ENCODE results near the gene CDC42EP5.

The CDC42EP5 gene

DNA sequence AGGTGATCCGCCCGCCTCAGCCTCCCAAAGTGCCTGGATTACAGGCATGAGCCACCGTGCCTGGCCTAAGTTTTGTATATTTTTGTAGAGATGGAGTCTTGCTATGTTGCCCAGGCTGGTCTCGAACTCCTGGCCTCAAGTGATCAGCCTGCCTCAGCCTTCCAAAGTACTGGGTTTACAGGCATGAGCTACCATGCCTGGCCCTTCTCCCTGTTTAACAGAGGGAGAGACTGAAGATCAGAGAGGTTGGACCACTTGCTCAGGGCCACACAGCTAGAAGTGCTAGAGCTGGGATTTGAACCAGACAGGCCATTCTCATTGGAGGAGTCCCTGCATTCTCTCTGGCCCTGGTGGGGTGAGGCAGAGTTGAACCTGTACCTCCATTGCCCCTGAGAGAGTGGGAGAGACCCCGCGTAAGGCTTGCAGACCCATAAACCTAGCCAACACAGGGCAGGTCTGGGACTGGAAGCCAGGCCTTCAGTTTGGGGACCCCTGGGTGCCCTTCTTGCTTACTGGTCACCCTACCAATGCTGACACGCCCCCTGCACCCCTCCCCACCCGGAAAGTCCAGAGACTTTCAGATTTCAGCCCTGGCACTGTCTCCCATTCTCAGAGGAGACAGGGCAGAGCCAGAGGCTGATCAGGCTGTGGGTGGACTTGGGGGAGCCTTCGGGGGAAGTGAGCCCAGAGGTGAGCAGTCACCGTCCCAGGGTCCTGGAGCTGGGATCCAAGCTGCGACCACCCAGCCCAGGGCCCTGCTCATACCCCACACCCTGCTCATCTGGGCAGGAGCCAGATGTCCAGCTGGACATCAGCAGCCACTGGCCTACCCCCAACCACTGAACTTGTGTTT, 44.5 kb downstream of the CDC42EP5 start:
- Histone ChIP-seq H3K4me3 (no peak overlapping the region), H3K4me1 (no peaks in the 10 kb centered on the region), H3K36me3 (replicated peaks) (no peaks in the 10 kb centered on the region), H3K27me3 (ENCODE audit: low read depth) (no peaks in the 10 kb centered on the region), H3K9me3 (no peaks in the 10 kb centered on the region)
- in situ Hi-C loops (cut with MboI; ENCODE audit: low sequenced_read_pairs), result no loop called here
- peak in 1 of 2 experiments; percentile 7 for DNase-seq (ENCODE audit: low spot score in 2 of 2)

- H3K4me1 ChIP-seq, result no peaks in the 10 kb centered on the region
- H3K27me3 ChIP-seq (ENCODE audit: low read depth), result no peaks in the 10 kb centered on the region
- H3K9me3 ChIP-seq, result no peaks in the 10 kb centered on the region
- no peak overlapping the region for H3K4me3 ChIP-seq
- in situ Hi-C loops (cut with MboI; ENCODE audit: low sequenced_read_pairs), result no loop called here
- H3K36me3 ChIP-seq (replicated peaks), result no peaks in the 10 kb centered on the region
- DNase-seq (ENCODE audit: low spot score in 2 of 2), result no peak
These were observed 45.5 kb downstream of the CDC42EP5 start for GRCh38 chr19:54427586-54427985.

GRCh38 chr19:54426291-54426931, 46.7 kb downstream of the CDC42EP5 start:
- in situ Hi-C loops (cut with MboI; ENCODE audit: low sequenced_read_pairs), result no loop called here
- peak in 1 of 2 experiments; percentile 7 for DNase-seq (ENCODE audit: low spot score in 2 of 2)
- Histone ChIP-seq H3K4me3 (no peak overlapping the region), H3K27me3 (ENCODE audit: low read depth) (no peaks in the 10 kb centered on the region), H3K36me3 (replicated peaks) (no peaks in the 10 kb centered on the region), H3K9me3 (no peaks in the 10 kb centered on the region), H3K4me1 (no peaks in the 10 kb centered on the region; the same call in 1 of the 2 replicates)

DNA sequence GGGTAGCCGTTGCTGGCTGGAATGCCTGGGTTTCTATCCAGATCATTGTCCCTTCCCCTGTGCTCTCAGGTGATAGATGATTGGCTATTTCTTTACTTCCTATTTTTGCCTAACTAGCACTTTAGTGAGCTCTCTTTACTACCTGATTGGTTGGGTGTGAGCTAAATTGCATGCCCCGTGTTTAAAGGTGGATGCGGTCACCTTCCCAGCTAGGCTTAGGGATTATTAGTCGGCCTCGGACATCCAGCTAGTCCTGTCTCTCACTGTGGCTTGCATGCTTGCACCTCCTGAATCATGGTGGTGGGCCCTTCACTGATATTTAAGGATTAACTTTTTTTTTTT, 47.7 kb downstream of the CDC42EP5 start:
- Histone ChIP-seq H3K4me1 (peaks cover 8% of the 10 kb centered on the region), H3K9me3 (no peaks in the 10 kb centered on the region), H3K36me3 (replicated peaks) (no peaks in the 10 kb centered on the region), H3K4me3 (no peak overlapping the region), H3K27me3 (ENCODE audit: low read depth) (no peaks in the 10 kb centered on the region)
- in situ Hi-C loops (cut with MboI; ENCODE audit: low sequenced_read_pairs), result no loop called here
- no peak for DNase-seq (ENCODE audit: low spot score in 2 of 2)

GRCh38 chr19:54424660-54425381, 48.3 kb downstream of the CDC42EP5 start:
- H3K4me1 ChIP-seq, result peaks cover 14% of the 10 kb centered on the region

GRCh38 chr19:54424201-54424600, 48.9 kb downstream of the CDC42EP5 start:
- Histone ChIP-seq H3K27me3 (ENCODE audit: low read depth) (no peaks in the 10 kb centered on the region), H3K36me3 (replicated peaks) (no peaks in the 10 kb centered on the region), H3K9me3 (no peaks in the 10 kb centered on the region), H3K4me1 (peaks cover 15% of the 10 kb centered on the region), H3K4me3 (no peak overlapping the region)
- DNase-seq (ENCODE audit: low spot score in 2 of 2), result no peak
- in situ Hi-C loops (cut with MboI; ENCODE audit: low sequenced_read_pairs), result no loop called here

More at GRCh38 chr19:54424660-54425381, 48.3 kb downstream of the CDC42EP5 start:
- Histone ChIP-seq H3K4me3 (no peak overlapping the region), H3K36me3 (replicated peaks) (no peaks in the 10 kb centered on the region), H3K9me3 (no peaks in the 10 kb centered on the region), H3K27me3 (ENCODE audit: low read depth) (no peaks in the 10 kb centered on the region)
- in situ Hi-C loops (cut with MboI; ENCODE audit: low sequenced_read_pairs), result no loop called here
- DNase-seq (ENCODE audit: low spot score in 2 of 2), result no peak

GRCh38 chr19:54422136-54422535, 51.0 kb downstream of the CDC42EP5 start:
- in situ Hi-C loops (cut with MboI; ENCODE audit: low sequenced_read_pairs), result no loop called here
- H3K4me3 ChIP-seq, result no peak overlapping the region
- H3K36me3 ChIP-seq (replicated peaks), result no peaks in the 10 kb centered on the region
- H3K4me1 ChIP-seq, result peaks cover 22% of the 10 kb centered on the region
- H3K9me3 ChIP-seq, result no peaks in the 10 kb centered on the region
- DNase-seq (ENCODE audit: low spot score in 2 of 2), result no peak
- no peaks in the 10 kb centered on the region for H3K27me3 ChIP-seq (ENCODE audit: low read depth)

GRCh38 chr19:54421521-54421920, 51.6 kb downstream of the CDC42EP5 start:
- Histone ChIP-seq H3K27me3 (ENCODE audit: low read depth) (no peaks in the 10 kb centered on the region), H3K36me3 (replicated peaks) (no peaks in the 10 kb centered on the region), H3K4me1 (peaks cover 22% of the 10 kb centered on the region), H3K4me3 (no peak overlapping the region), H3K9me3 (no peaks in the 10 kb centered on the region)
- no peak for DNase-seq (ENCODE audit: low spot score in 2 of 2)
- in situ Hi-C loops (cut with MboI; ENCODE audit: low sequenced_read_pairs), result no loop called here

DNA sequence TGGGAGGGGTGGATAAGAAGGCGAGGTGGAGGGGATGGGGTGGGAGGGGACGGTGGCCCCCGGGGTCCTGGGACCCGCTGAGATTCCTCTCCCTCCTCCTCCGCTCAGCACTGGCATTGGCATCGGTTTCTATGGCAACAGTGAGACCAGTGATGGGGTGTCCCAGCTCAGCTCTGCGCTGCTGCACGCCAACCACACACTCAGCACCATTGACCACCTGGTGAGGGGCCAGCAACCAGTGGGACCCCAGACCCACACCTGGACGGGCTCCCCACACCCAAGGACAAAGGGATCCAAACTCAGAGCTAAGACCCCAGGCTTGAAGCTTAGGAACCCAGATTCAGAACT, 52.0 kb downstream of the CDC42EP5 start:
- in situ Hi-C loops (cut with MboI; ENCODE audit: low sequenced_read_pairs), result no loop called here
- Histone ChIP-seq H3K4me1 (peaks cover 22% of the 10 kb centered on the region), H3K9me3 (no peaks in the 10 kb centered on the region), H3K36me3 (replicated peaks) (no peaks in the 10 kb centered on the region), H3K4me3 (no peak overlapping the region), H3K27me3 (ENCODE audit: low read depth) (no peaks in the 10 kb centered on the region)
- DNase-seq (ENCODE audit: low spot score in 2 of 2), result no peak

GRCh38 chr19:54420383-54421168, 52.5 kb downstream of the CDC42EP5 start:
- peaks cover 22% of the 10 kb centered on the region for H3K4me1 ChIP-seq
- no peaks in the 10 kb centered on the region for H3K9me3 ChIP-seq
- H3K27me3 ChIP-seq (ENCODE audit: low read depth), result no peaks in the 10 kb centered on the region
- peak overlapping the region; percentile 12 for H3K4me3 ChIP-seq
- in situ Hi-C loops (cut with MboI; ENCODE audit: low sequenced_read_pairs), result no loop called here
- no peaks in the 10 kb centered on the region for H3K36me3 ChIP-seq (replicated peaks)
- DNase-seq (ENCODE audit: low spot score in 2 of 2), result peak; percentile 50 to 84

DNA sequence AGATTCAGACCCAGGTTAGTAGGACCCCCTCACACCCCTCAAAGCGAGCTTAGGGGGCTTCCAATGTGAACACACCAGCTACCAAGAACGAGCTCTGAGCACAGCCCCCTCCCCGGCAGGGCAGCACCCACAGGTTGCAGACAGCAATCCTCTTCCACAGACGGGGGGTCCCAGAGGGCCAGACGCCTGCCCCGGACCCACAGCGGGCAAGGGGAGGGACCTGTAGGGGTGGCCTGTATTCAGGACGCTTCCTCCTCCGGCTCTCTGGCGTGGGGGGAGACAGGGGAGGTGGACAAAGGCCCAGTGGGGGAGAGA, 53.1 kb downstream of the CDC42EP5 start:
- H3K27me3 ChIP-seq (ENCODE audit: low read depth), result no peaks in the 10 kb centered on the region

DNA sequence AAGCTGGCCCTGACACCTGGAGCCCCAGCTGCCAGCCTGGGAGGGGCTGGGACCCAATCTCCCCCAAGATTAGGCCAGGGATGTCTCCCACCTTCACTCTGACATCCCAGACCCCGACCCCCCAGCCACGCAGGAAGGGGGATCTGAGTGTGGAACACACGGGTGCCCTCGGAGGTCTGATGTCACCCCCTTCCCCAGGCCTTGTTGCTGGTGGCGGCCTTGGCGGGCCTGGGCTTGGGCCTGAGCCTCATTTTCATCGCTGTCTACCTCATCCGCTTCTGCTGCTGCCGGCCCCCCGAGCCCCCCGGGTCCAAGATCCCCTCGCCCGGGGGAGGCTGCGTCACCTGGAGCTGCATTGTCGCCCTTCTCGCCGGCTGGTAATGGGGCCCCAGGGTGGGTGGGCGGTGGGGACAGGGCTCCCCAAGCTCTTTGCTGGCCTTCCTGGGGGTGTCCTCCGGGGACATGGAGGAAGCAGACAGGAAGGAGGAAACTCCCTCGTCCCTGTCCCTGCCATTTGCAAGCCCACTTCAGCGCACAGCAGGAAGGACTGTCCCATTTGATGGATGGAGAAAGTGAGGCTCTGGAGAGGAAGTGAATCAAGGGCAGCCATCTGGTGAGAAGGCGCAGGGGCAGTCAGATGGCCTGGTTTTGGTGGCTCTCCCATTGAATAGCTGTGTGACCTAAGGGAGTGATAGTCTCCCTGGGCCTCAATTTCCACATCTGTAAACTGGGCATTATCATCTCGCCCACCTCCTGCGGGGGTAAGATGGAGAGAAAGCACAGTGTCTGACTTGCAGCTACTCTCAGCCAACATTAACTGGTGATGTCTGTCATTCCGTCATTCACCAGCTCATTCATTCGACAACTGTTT, 53.9 kb downstream of the CDC42EP5 start:
- H3K9me3 ChIP-seq, result no peaks in the 10 kb centered on the region
- no peaks in the 10 kb centered on the region for H3K36me3 ChIP-seq (replicated peaks)
- no peak overlapping the region for H3K4me3 ChIP-seq
- H3K27me3 ChIP-seq (ENCODE audit: low read depth), result no peaks in the 10 kb centered on the region
- in situ Hi-C loops (cut with MboI; ENCODE audit: low sequenced_read_pairs), result no loop called here
- peaks cover 22% of the 10 kb centered on the region for H3K4me1 ChIP-seq
- DNase-seq (ENCODE audit: low spot score in 2 of 2), result no peak

More for the DNA sequence above, 53.1 kb downstream of the CDC42EP5 start:
- H3K36me3 ChIP-seq (replicated peaks), result no peaks in the 10 kb centered on the region
- peak overlapping the region; percentile 12 for H3K4me3 ChIP-seq
- no peaks in the 10 kb centered on the region for H3K9me3 ChIP-seq
- peaks cover 22% of the 10 kb centered on the region for H3K4me1 ChIP-seq
- in situ Hi-C loops (cut with MboI; ENCODE audit: low sequenced_read_pairs), result no loop called here
- DNase-seq (ENCODE audit: low spot score in 2 of 2), result no peak
